RWPE2 (cell line): Measurements from ENCODE around the gene SSTR3.

Experiments used
- ATAC-seq: fragments of 200-7000 bp; cut with Tn5 transposase; 3 replicates; pipeline ENCODE4 v1.9.1; 2021; ENCODE audit warnings: low read depth
- DNase-seq: peaks from one replicate; pipeline ENCODE4 v3.0.0-alpha.2; 2020; ENCODE audit warnings: low spot score
- H3K27ac ChIP-seq: fragments of 450-650 bp; 2 replicates; pipeline ENCODE4 v1.5.1; 2017; ENCODE audit warnings: mild to moderate bottlenecking; ENCODE audit not compliant: poor library complexity, severe bottlenecking
- H3K27me3 ChIP-seq: fragments of 250-450 bp; sonication (Bioruptor Pico); 2 replicates; pipeline ENCODE4 v1.5.1; 2021; ENCODE audit warnings: mild to moderate bottlenecking, moderate library complexity; ENCODE audit not compliant: insufficient read depth, poor library complexity, severe bottlenecking
- H3K36me3 ChIP-seq: fragments of 250-450 bp; sonication (Bioruptor Pico); 2 replicates; pipeline ENCODE4 v1.5.1; 2020; ENCODE audit warnings: low read depth, mild to moderate bottlenecking, moderate library complexity
- H3K4me1 ChIP-seq: fragments of 250-450 bp; sonication (Bioruptor Pico); 2 replicates; pipeline ENCODE4 v1.5.1; 2021; ENCODE audit warnings: mild to moderate bottlenecking, moderate library complexity; ENCODE audit not compliant: insufficient read depth, poor library complexity, severe bottlenecking
- H3K4me3 ChIP-seq: fragments of 250-450 bp; sonication (Bioruptor Pico); 2 replicates; pipeline ENCODE4 v1.5.1; 2021; ENCODE audit warnings: mild to moderate bottlenecking, moderate library complexity; ENCODE audit not compliant: severe bottlenecking
- H3K9me3 ChIP-seq: fragments of 250-450 bp; sonication (Bioruptor Pico); 2 replicates; pipeline ENCODE4 v1.5.1; 2021; ENCODE audit warnings: mild to moderate bottlenecking, moderate library complexity; ENCODE audit not compliant: severe bottlenecking
- CTCF ChIP-seq: fragments of 450-650 bp; IDR thresholded peaks from one replicate; pipeline ENCODE4 v1.5.1; 2017; ENCODE audit warnings: mild to moderate bottlenecking, moderate library complexity; ENCODE audit not compliant: poor library complexity, severe bottlenecking

The SSTR3 gene

GRCh38 chr22:37184816-37185541 lies 27.3 kb downstream of the SSTR3 start:
- Histone ChIP-seq H3K27ac (no peak overlapping the region), H3K4me3 (no peak overlapping the region), H3K4me1 (peaks cover 33% of the 10 kb centered on the region), H3K9me3 (no peaks in the 10 kb centered on the region), H3K27me3 (no peaks in the 10 kb centered on the region), H3K36me3 (no peaks in the 10 kb centered on the region)
- ATAC-seq (no peak), DNase-seq (peak; percentile 52)
- TF ChIP-seq CTCF, result no peak

GRCh38 chr22:37184380-37184755 lies 27.9 kb downstream of the SSTR3 start:
- DNase-seq (peak; percentile 55), ATAC-seq (no peak)
- H3K4me3 ChIP-seq, result no peak overlapping the region
- H3K4me1 ChIP-seq, result peaks cover 26% of the 10 kb centered on the region
- H3K27me3 ChIP-seq, result no peaks in the 10 kb centered on the region
- no peaks in the 10 kb centered on the region for H3K9me3 ChIP-seq
- no peak for TF ChIP-seq CTCF
- H3K36me3 ChIP-seq, result no peaks in the 10 kb centered on the region
- no peak overlapping the region for H3K27ac ChIP-seq

GRCh38 chr22:37183432-37184379 lies 28.6 kb downstream of the SSTR3 start:
- H3K27ac ChIP-seq, result no peak overlapping the region
- H3K27me3 ChIP-seq, result no peaks in the 10 kb centered on the region

GRCh38 chr22:37182949-37183245 lies 29.4 kb downstream of the SSTR3 start:
- Histone ChIP-seq H3K36me3 (no peaks in the 10 kb centered on the region), H3K9me3 (no peaks in the 10 kb centered on the region), H3K4me1 (peaks cover 20% of the 10 kb centered on the region), H3K27me3 (no peaks in the 10 kb centered on the region), H3K4me3 (no peak overlapping the region), H3K27ac (no peak overlapping the region)
- ATAC-seq (no peak), DNase-seq (peak; percentile 23)
- TF ChIP-seq CTCF, result no peak

More at GRCh38 chr22:37183432-37184379, 28.6 kb downstream of the SSTR3 start:
- no peak overlapping the region for H3K4me3 ChIP-seq
- H3K36me3 ChIP-seq, result no peaks in the 10 kb centered on the region
- no peak for TF ChIP-seq CTCF
- peaks cover 20% of the 10 kb centered on the region for H3K4me1 ChIP-seq
- H3K9me3 ChIP-seq, result no peaks in the 10 kb centered on the region
- DNase-seq (peak; percentile 42), ATAC-seq (no peak)
